ENCODE data around the gene KLF17. TPM values are rescaled to one million over a fixed set of nuclear protein-coding genes. Genes with fewer than 3 reads are reported as not detected.

Gene KLF17
- total RNA-seq, 1 experiment from 2014 or later = not detected

GRCh38 chr1:44161546-44161945, 42.9 kb downstream of the KLF17 start:
- H3K4me3 Mint-ChIP-seq = no peak overlapping the region
- H3K9me3 Mint-ChIP-seq = peaks cover 21% of the 10 kb centered on the region
- no peaks in the 10 kb centered on the region for H3K4me1 Mint-ChIP-seq
- POLR2A ChIA-PET = no interaction called here
- H3K27me3 Mint-ChIP-seq (ENCODE audit: low read depth) = peaks cover 6% of the 10 kb centered on the region
- no peak for DNase-seq (ENCODE audit: low spot score)
- no peak for ATAC-seq
- H3K27ac Mint-ChIP-seq = no peak overlapping the region
- CTCF ChIA-PET = no interaction called here
- TF ChIP-seq ZNF317 (CRISPR knock-in tag; IDR thresholded peaks at IDR 0.05; ENCODE audit: borderline replicate concordance, low read depth) = peak; percentile 80
- TF ChIP-seq, protein P1, sequence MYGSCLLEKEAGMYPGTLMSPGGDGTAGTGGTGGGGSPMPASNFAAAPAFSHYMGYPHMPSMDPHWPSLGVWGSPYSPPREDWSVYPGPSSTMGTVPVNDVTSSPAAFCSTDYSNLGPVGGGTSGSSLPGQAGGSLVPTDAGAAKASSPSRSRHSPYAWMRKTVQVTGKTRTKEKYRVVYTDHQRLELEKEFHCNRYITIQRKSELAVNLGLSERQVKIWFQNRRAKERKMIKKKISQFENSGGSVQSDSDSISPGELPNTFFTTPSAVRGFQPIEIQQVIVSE (CRISPR knock-in tag; IDR thresholded peaks at IDR 0.05; ENCODE audit: borderline replicate concordance) = no peak
- H3K36me3 Mint-ChIP-seq = peaks cover 3% of the 10 kb centered on the region; the same call in 1 of the 2 replicates

DNA sequence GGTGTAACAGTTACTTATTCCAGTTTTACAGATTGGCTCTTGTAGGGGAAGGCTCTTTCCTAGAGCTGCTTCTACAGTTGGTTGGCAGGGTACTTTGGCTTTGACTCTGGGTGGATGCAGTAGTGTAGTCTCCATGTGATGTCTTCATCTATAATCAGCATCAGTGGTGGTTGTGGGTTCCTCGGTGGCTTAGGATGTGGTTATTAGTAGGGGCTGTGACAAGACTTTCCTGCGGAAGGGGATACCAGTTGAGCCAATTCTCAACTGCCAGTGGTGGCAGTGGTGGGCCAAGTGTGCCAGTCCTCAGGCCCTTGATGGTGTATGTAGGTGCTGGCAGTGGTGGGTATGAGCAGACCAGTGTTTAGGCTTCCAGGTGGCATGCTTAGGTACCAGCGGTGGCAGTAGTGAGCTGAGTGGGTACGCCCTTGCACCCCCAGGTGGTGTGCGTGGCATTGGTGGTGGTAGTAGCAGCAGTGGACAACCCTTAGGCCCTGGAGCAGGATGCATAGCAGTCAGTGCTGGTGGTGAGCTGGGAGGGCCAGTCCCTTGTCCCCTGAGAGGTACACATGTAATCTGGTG, 50.0 kb downstream of the KLF17 start:
- CTCF ChIA-PET = interaction anchor here (0.7 to 2.3 kb wide), 5 partner anchors 11 to 72 kb away, joined by 3 to 8 read pairs (median 4); no protein-coding TSS in a partner anchor

GRCh38 chr1:44170281-44170823, 51.7 kb downstream of the KLF17 start:
- DNase-seq (ENCODE audit: low spot score) = no peak
- H3K9me3 Mint-ChIP-seq = peaks cover 31% of the 10 kb centered on the region
- POLR2A ChIA-PET = interaction anchor here (0.6 kb wide), 1 partner anchor 289 kb away, joined by 8 read pairs; no protein-coding TSS in a partner anchor
- peak; percentile 52 for ATAC-seq
- H3K4me3 Mint-ChIP-seq = no peak overlapping the region
- H3K36me3 Mint-ChIP-seq = peaks cover 23% of the 10 kb centered on the region
- TF ChIP-seq ZNF512 (CRISPR knock-in tag; IDR thresholded peaks at IDR 0.05; ENCODE audit: borderline replicate concordance) = no peak
- no peak for TF ChIP-seq GRHL2 (CRISPR knock-in tag; IDR thresholded peaks at IDR 0.05; ENCODE audit: insufficient replicate concordance, severe bottlenecking)
- no peak for TF ChIP-seq FOXJ3 (CRISPR knock-in tag; IDR thresholded peaks at IDR 0.05; ENCODE audit: borderline replicate concordance)
- TF ChIP-seq, protein P2, sequence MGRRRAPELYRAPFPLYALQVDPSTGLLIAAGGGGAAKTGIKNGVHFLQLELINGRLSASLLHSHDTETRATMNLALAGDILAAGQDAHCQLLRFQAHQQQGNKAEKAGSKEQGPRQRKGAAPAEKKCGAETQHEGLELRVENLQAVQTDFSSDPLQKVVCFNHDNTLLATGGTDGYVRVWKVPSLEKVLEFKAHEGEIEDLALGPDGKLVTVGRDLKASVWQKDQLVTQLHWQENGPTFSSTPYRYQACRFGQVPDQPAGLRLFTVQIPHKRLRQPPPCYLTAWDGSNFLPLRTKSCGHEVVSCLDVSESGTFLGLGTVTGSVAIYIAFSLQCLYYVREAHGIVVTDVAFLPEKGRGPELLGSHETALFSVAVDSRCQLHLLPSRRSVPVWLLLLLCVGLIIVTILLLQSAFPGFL (CRISPR knock-in tag; IDR thresholded peaks at IDR 0.05; ENCODE audit: borderline replicate concordance) = no peak
- TF ChIP-seq ZBTB21 (CRISPR knock-in tag; IDR thresholded peaks at IDR 0.05; ENCODE audit: borderline replicate concordance) = no peak
- TF ChIP-seq HMGA2 (CRISPR knock-in tag; IDR thresholded peaks at IDR 0.05) = no peak
- TF ChIP-seq CREB1 (CRISPR knock-in tag; IDR thresholded peaks at IDR 0.05) = no peak
- no peak for TF ChIP-seq ZNF232 (CRISPR knock-in tag; IDR thresholded peaks at IDR 0.05)
- TF ChIP-seq TEAD1 (CRISPR knock-in tag; IDR thresholded peaks at IDR 0.05) = no peak
- TF ChIP-seq, protein P3, sequence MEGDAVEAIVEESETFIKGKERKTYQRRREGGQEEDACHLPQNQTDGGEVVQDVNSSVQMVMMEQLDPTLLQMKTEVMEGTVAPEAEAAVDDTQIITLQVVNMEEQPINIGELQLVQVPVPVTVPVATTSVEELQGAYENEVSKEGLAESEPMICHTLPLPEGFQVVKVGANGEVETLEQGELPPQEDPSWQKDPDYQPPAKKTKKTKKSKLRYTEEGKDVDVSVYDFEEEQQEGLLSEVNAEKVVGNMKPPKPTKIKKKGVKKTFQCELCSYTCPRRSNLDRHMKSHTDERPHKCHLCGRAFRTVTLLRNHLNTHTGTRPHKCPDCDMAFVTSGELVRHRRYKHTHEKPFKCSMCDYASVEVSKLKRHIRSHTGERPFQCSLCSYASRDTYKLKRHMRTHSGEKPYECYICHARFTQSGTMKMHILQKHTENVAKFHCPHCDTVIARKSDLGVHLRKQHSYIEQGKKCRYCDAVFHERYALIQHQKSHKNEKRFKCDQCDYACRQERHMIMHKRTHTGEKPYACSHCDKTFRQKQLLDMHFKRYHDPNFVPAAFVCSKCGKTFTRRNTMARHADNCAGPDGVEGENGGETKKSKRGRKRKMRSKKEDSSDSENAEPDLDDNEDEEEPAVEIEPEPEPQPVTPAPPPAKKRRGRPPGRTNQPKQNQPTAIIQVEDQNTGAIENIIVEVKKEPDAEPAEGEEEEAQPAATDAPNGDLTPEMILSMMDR (IDR thresholded peaks at IDR 0.05) = no peak
- no peak for TF ChIP-seq ESRRA (CRISPR knock-in tag; IDR thresholded peaks at IDR 0.05; ENCODE audit: borderline replicate concordance)
- TF ChIP-seq IRF2 (CRISPR knock-in tag; IDR thresholded peaks at IDR 0.05; ENCODE audit: borderline replicate concordance, low read depth) = no peak
- no peak overlapping the region for H3K27ac Mint-ChIP-seq
- H3K27me3 Mint-ChIP-seq (ENCODE audit: low read depth) = peaks cover 15% of the 10 kb centered on the region
- CTCF ChIA-PET = interaction anchor here (1.0 to 2.3 kb wide), 10 partner anchors 9 to 122 kb away, joined by 3 to 12 read pairs (median 4); partner anchors contain the start of gene DMAP1
- no peaks in the 10 kb centered on the region for H3K4me1 Mint-ChIP-seq

More for the DNA sequence above, 50.0 kb downstream of the KLF17 start:
- peaks cover 11% of the 10 kb centered on the region for H3K27me3 Mint-ChIP-seq (ENCODE audit: low read depth)
- POLR2A ChIA-PET = no interaction called here
- ATAC-seq = peak; percentile 59
- no peak overlapping the region for H3K27ac Mint-ChIP-seq
- TF ChIP-seq KAT7 (CRISPR knock-in tag; IDR thresholded peaks at IDR 0.05; ENCODE audit: borderline replicate concordance) (no peak), MXD4 (CRISPR knock-in tag; IDR thresholded peaks at IDR 0.05; ENCODE audit: borderline replicate concordance) (no peak)
- TF ChIP-seq, protein P3 (IDR thresholded peaks at IDR 0.05) = no peak
- DNase-seq (ENCODE audit: low spot score) = no peak
- peaks cover 9% of the 10 kb centered on the region for H3K36me3 Mint-ChIP-seq
- H3K4me1 Mint-ChIP-seq = no peaks in the 10 kb centered on the region
- no peak overlapping the region for H3K4me3 Mint-ChIP-seq
- H3K9me3 Mint-ChIP-seq = peaks cover 17% of the 10 kb centered on the region

Measured in WTC11 (cell line).